Lung (tissue), 12 donors: ENCODE data around the gene OLFM3. TPM values are rescaled to one million over a fixed set of nuclear protein-coding genes. Genes with fewer than 3 reads are reported as not detected.
A peak's percentile ranks its signal among the peaks of the same experiment; 100 is the strongest.

Source experiments
- ATAC-seq: fragments of 200-7000 bp; cut with Tn5 transposase; one replicate; pipeline ENCODE4 v1.9.1; 2020; ENCODE audit warnings: moderate number of reproducible peaks; ENCODE audit not compliant: insufficient read depth, low FRiP score
- DNase-seq, 3 donors: peaks; one replicate each; pipeline ENCODE4 v3.0.0-alpha.2; 2013 to 2017
- H3K27ac ChIP-seq, 2 donors: one replicate each; pipeline ENCODE4 v1.5.1; 2013; ENCODE audit warnings: mild to moderate bottlenecking in 2 of 2, moderate library complexity in 2 of 2, control low read depth in 1 of 2, inconsistent platforms in 1 of 2, low read depth in 1 of 2, low read length in 1 of 2
- H3K27me3 ChIP-seq, 3 donors: one replicate each; pipeline ENCODE4 v1.5.1; 2013; ENCODE audit warnings: low read length in 2 of 3; ENCODE audit not compliant: control insufficient read depth in 3 of 3, insufficient read depth in 3 of 3
- H3K36me3 ChIP-seq, 4 donors: one replicate each; pipeline ENCODE4 v1.5.1; 2013; ENCODE audit warnings: low read length in 4 of 4, mild to moderate bottlenecking in 1 of 4, moderate library complexity in 1 of 4; ENCODE audit not compliant: control insufficient read depth in 4 of 4, insufficient read depth in 4 of 4
- H3K4me1 ChIP-seq, 5 donors: one replicate each; pipeline ENCODE4 v1.5.1; 2013; ENCODE audit warnings: low read length in 5 of 5, mild to moderate bottlenecking in 2 of 5, moderate library complexity in 1 of 5; ENCODE audit not compliant: control insufficient read depth in 5 of 5, insufficient read depth in 5 of 5
- H3K4me3 ChIP-seq: one replicate; pipeline ENCODE4 v1.5.1; 2013; ENCODE audit warnings: mild to moderate bottlenecking, control low read depth, moderate library complexity
- H3K9ac ChIP-seq, 2 donors: one replicate each; pipeline ENCODE4 v1.5.1; 2013; ENCODE audit warnings: low read length in 2 of 2, control low read depth in 1 of 2; ENCODE audit not compliant: insufficient read depth in 1 of 2
- H3K9me3 ChIP-seq, 4 donors: one replicate each; pipeline ENCODE4 v1.5.1; 2013; ENCODE audit warnings: low read length in 3 of 4, mild to moderate bottlenecking in 1 of 4, moderate library complexity in 1 of 4; ENCODE audit not compliant: control insufficient read depth in 4 of 4, insufficient read depth in 3 of 4
- CTCF ChIP-seq: IDR thresholded peaks from 2 replicates; pipeline ENCODE4 v1.5.1; 2012; ENCODE audit warnings: mild to moderate bottlenecking; ENCODE audit errors: control extremely low read depth, extremely low read depth
- WGBS, 2 donors: extraction: QIAGEN DNeasy Blood & Tissue Kit; methylation state at CpG; one replicate each; pipeline ENCODE4 v1.1.7; 2013; 5-methylcytosine and 5-hydroxymethylcytosine counted together
- polyA plus RNA-seq, 2 donors: library from polyadenylated mRNA; stranded (reverse); fragments of 200-250 nt; gene quantifications; one replicate each; pipeline ENCODE4 v1.2.1, GENCODE V29; 2013
- total RNA-seq, 2 donors: library from RNA; depleted of rRNA in 1 of 2; stranded (reverse); fragments of >200 nt in 1 of 2; gene quantifications; one replicate each; pipeline ENCODE4 v1.2.1, GENCODE V29; 2014 to 2021
- donor health status: control.
- donor health status: control.
- donor health status: Bipolar disorder and iron deficiency.
- donor health status: healthy.
- donor health status: DM: yes; HTN: yes; CAD: no.

OLFM3 gene
- total and polyA plus RNA-seq, 4 donors, result 8.1 TPM; not detected in 3

GRCh38 chr1:101924700-101925099, 72.0 kb downstream of the OLFM3 start:
- TF ChIP-seq CTCF, result no peak
- Histone ChIP-seq H3K9ac (no peak overlapping the region), H3K9me3 (no peaks in the 10 kb centered on the region), H3K36me3 (no peaks in the 10 kb centered on the region), H3K27ac (no peak overlapping the region), H3K4me3 (no peak overlapping the region), H3K27me3 (no peaks in the 10 kb centered on the region), H3K4me1 (no peaks in the 10 kb centered on the region)
- DNase-seq (no peak), ATAC-seq (peak; percentile 69)

GRCh38 chr1:101920577-101920976, 76.1 kb downstream of the OLFM3 start:
- Histone ChIP-seq H3K4me1 (no peaks in the 10 kb centered on the region), H3K27ac (no peak overlapping the region), H3K36me3 (no peaks in the 10 kb centered on the region), H3K9ac (no peak overlapping the region), H3K9me3 (no peaks in the 10 kb centered on the region), H3K27me3 (no peaks in the 10 kb centered on the region), H3K4me3 (no peak overlapping the region)
- no peak for ATAC-seq
- 52 to 55% methylated on average over 1 of the region's 1 CpG for WGBS, 2 donors
- TF ChIP-seq CTCF, result no peak
- no peak for DNase-seq

GRCh38 chr1:101918277-101918676, 78.4 kb downstream of the OLFM3 start:
- Histone ChIP-seq H3K36me3 (no peaks in the 10 kb centered on the region), H3K9ac (no peak overlapping the region), H3K27ac (no peak overlapping the region), H3K4me1 (no peaks in the 10 kb centered on the region), H3K4me3 (no peak overlapping the region), H3K27me3 (no peaks in the 10 kb centered on the region), H3K9me3 (no peaks in the 10 kb centered on the region)
- ATAC-seq (no peak), DNase-seq (no peak)
- WGBS, 2 donors, result 84 to 88% methylated on average over 1 of the region's 1 CpG
- TF ChIP-seq CTCF, result no peak

- H3K27me3 ChIP-seq, result no peaks in the 10 kb centered on the region
- ATAC-seq (no peak), DNase-seq (peak in 2 of 3 donors; percentile 34 to 56)
- H3K4me3 ChIP-seq, result no peak overlapping the region
- TF ChIP-seq CTCF, result no peak
- H3K9ac ChIP-seq, result no peak overlapping the region
- H3K36me3 ChIP-seq, result no peaks in the 10 kb centered on the region
- no peak overlapping the region for H3K27ac ChIP-seq
- no peaks in the 10 kb centered on the region for H3K9me3 ChIP-seq
- WGBS, 2 donors, result 38 to 65% methylated on average over 5 of the region's 5 CpGs
- no peaks in the 10 kb centered on the region for H3K4me1 ChIP-seq
These were observed 81.1 kb downstream of the OLFM3 start for GRCh38 chr1:101915597-101915996.
